Measurements from ENCODE around the gene ATMIN.

ATMIN gene

DNA sequence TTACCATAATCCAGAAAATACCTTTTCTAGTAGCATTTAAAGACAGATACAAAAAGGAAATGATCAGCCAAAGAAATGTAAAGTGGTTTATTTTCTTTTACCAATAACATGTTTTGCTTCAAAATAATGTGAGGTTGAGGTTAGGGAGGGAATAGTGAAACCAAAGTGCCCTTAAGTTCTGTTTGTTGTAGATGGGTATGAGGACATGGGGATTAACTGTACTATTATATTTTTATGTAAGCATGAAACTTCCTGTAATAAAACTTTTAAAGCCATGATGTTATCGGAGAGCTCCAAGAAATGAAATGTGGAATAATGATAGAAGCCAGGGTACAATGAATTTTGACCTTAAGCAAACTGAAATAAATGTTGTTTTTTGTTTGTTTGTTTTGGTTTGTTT lies 31.5 kb downstream of the ATMIN start:
- no peak for DNase-seq (ENCODE audit: low read depth)

DNA sequence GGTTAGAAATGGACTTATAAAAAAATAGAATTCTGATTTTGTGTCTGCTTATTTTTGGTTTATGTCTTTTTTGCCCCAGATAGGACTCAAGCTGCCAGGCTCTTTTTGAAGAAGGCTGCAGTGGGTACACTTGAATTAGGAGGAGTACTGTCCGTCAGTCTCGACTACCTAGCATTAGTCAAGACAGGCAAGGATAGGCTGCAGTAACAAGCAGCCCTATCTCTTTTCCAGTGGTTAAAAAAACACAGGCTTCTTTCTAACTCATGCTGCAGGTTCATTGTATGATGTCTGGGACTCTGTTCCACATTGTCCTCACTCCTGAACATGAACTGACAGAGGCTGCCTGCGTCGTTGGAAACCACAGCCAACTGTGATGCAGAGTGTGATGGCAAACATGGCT lies 33.4 kb downstream of the ATMIN start:
- DNase-seq (ENCODE audit: low read depth): no peak

DNA sequence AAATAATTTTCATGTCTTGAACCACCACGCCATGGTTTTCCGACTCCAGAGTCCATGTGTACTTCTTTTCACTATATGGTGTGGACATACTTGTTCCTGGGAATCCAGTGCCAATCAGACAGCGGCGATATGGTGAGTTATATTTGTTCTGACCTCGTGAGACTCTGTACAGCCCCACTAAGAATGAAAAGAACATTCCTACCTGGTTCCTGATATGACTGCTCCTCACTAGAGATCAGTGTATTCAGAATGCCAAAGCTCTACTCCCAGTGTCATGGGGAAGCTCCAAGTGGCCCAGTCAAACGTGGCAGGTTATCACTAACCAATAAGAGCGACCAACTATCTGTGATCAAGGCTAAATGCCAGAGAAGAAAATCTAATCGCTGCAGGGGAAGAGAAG lies 35.3 kb downstream of the ATMIN start:
- no peak for DNase-seq (ENCODE audit: low read depth)

DNA sequence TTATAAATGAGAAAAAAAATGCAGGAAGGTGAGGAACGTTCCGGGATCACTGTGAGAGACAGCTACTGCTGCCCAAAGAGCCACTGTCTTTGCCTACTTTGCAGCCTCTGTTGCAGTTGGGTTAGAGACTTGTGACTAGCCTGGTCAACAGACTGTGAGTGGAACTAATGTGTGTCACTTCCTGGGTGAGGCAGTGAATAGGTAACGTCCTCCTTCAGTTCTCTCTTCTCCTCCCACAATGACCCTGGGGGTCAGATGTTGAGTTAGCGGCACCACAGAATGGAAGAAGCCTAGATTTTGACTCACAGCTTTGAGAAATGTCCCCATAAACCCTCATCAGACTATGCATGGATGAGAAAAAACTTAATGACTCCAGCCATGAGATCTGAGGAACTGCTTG lies 36.2 kb downstream of the ATMIN start:
- no peak for DNase-seq (ENCODE audit: low read depth)

DNA sequence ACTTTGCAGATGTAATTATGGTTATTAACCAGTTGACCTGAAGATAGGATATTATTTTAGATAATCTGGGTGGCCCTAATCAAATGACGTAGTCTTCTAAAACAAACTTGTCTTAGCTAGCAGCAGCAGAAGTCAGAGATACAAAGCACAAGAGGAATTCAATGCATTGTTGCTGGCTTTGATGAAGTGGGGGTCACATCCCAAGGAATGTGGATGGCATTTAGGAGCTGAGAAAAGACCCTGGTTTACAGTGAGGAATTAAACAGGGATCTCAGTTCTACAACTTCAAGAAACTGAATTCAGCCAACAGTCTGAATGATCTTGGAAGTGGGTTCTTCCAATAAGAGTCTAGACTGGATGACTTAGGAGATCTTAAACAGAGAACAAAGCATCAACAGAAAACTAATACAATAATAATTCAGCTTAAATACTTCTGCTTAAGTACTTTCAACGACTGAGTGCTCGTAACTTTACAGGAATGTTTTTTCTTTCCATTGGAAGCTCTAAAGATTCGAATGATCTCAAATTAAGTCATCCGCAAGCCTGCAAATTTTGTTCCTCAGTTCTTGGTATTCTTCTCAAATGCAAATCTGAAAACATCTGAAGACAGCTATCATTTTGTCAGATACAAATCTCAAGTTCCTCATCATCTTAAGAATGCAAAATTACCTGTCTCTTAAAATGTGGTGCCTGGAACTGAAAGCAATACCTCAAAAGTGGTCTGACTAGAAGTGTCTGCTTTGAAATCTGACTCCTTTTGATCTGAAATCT lies 38.1 kb downstream of the ATMIN start:
- no peak for DNase-seq (ENCODE audit: low read depth)

DNA sequence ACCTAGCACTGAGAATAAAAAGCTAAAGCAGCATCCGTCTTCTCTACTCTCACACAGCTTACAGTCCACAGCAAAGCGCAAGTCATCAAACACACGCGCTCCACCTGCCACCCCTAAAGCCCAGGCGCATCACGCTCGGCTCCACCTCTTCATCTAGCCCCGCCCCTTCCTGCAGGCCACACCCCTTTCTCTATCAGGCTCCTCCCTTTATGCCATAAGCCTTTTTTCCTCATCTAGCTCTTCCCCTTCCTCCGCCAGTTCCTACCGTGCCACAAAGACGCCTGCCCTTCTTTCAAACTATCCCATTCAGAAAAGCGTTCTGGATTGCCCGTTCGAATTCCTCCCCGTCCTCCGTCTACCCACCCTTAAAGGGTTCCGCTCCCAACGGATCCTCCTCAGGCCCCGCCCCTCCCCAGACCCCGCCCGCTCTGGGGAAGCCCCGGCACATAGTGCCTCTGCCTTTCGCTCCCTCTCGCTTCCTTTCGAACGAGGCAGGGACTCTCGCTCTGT lies 41.0 kb downstream of the ATMIN start:
- DNase-seq (ENCODE audit: low read depth): peak; percentile 73

DNA sequence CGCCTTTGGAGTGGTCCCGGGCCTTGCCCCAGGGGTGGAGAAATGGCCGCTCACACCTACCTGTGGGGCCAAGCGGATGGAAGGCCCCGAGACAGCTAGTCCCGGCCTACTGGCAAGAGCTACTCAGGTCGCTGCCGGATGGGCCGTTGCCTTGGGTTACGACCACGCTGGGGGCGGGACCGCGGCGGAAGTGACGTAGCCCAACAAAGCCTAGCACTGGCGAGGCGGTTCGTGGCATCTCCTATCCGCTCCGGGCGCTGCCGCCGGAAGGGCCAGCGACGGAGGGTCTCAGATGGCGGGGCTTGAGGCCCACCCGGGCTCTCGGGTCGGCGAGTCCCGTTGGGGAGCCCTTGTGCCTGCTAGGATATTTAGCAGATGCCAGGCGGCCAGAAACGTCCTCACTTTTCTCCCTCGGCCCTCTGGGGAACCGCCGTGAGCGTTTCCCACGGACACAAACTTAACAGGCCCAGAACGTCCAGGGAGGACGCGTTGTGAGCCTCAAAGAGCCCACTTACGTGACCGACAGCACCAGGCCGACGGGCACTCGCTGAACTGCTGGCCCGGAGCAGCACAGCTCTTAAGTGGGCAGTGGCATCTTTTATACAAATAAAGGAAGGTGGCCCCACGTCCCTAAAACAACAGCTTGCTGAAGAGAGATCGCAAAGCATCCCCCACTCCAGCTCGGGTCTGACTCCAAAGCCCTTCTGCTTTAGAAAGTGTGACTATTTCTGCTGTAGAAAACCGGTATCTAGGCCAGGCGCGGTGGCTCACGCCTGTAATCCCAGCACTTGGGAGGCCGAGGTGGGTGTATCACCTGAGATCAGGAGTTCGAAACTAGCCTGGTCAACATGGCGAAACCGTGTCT lies 41.7 kb downstream of the ATMIN start, which contains the start of gene C16orf46:
TSS of gene C16orf46 (minus strand) at position 163 of the 865 bp plus-strand sequence. CDS start 13,283 bp downstream, outside the sequence.
- DNase-seq (ENCODE audit: low read depth): peak; percentile 79

DNA sequence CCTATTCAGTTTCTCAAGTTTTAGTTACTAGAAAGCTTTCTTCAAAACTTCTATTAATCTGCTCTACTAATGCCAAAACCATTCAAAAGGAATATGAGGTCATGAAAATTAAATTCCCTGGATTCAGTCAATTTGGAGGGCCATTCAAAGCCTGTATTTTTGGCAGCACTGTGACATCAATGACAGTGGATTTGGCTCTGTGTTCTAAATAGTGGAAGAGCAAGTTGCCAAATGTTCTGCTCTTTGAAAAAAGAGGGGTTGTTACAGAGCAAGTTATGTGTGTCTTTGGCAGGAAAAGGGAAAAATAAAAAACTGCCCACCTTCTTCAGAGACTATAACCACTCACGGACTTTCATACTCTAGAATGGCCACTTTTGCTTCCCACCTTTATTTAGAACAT lies 44.6 kb downstream of the ATMIN start:
- no peak for DNase-seq (ENCODE audit: low read depth)

DNA sequence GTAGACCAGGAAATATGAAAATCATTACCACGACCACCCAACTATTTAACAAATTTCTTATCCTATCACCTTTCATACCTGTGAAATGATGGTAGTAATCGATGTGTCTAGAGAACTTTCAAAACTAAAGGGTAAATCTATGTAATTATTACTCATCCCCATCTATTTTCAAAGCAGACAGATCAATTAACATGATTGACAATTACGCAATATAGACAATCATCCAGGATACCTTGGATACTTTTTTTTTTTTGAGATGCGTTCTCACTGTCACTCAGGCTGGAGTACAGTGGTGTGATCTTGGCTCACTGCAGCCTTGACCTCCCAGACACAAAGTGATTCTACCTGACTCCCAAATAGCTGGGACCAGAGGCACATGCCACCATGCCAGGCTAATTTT lies 45.4 kb downstream of the ATMIN start:
- no peak for DNase-seq (ENCODE audit: low read depth)

DNA sequence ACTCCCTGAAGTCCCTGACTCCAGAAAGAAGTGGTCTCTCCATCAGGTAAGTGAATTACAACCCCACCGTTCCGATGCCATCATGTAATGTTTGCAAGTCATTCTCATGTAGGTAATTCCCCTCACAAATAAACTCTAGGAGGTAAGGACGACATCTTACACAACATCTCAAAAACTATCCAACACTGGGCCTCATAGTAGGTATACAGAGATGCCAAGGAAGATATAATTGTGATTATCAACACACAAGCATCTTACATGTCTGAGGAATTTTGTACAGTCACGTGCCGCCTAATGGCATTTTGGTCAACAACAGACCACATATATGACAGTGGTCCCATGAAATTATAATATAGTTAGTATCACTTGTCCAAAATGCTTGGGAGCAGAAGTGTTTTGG lies 53.2 kb downstream of the ATMIN start:
- DNase-seq (ENCODE audit: low read depth): no peak

DNA sequence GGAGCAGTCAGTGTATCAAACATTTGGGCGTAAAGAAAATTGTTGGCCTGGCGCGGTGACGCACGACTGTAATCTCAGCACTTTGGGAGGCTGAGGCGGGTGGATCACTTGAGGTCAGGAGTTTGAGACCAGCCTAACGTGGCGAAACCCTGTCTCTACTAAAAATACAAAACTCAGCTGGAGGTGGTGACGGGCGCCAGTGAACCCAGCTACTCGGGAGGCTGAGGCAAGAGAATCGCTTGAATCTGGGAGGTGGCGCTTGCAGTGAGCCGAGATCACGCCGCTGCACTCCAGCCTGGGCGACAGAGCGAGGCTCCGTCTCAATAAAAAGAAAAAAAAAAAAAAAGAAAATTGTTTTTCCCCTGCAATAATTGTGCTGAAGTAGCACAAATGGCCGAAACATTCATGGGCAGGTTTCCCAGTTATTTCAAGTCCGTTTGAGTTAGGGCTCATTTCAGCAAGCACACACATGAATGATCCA lies 59.2 kb downstream of the ATMIN start:
- no peak for DNase-seq (ENCODE audit: low read depth)

DNA sequence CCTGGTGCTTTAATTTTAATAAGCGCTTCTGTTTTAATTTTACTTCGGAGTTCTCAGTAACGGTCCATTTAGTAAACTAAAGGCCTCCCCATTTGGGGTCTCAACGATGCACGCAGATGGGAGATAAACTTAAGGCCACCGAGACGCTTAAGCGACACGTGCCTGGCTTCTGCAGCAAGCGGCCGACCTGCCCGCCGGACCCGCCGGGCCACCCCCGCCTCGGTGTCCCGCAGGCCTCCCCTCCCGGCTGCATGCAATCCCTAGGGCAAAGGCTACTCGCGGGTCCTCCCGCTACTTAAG lies 60.0 kb downstream of the ATMIN start:
- no peak for DNase-seq (ENCODE audit: low read depth)

DNA sequence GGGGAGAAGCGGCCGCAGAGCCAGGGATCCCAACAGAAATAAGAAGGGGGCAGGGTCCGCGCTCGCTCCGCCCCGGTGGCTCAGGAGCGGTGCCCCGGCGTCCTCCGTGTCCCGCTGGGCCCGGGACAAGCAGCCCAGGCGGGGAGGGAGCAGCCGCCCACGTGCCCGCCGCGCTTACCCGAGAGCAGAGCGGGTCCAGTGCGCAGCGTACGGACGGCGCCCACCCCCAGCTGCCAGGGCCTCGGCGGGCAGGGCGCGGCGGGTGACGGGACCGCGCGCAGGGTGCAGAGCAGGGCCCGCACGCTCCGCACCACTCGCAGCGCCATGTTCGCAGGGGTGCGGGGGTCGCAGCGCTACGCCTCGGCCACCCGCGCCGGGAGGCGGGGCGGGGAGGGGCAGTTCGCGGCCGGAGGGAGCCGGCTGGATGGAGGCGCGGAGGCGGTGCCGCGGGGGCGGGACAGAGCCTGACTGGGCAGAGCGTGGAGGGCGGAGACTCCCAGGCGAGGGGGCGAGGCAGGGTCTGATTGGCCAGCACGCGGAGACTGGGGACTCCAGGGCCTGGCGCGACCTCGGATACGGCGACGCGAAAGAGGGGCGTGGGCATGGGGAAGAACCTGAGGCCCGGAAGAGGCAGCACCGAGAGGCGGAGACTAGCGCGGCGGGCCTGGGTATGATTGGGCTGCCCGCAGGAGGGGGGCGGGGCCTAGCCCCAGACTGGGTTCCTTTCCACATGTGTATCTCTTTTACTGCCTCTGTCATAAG lies 60.5 kb downstream of the ATMIN start, which contains the start of gene GCSH:
TSS of gene GCSH (minus strand) at position 443 of the 762 bp plus-strand sequence. CDS start at position 326, 117 bp downstream.
- DNase-seq (ENCODE audit: low read depth): peak; percentile 95

DNA sequence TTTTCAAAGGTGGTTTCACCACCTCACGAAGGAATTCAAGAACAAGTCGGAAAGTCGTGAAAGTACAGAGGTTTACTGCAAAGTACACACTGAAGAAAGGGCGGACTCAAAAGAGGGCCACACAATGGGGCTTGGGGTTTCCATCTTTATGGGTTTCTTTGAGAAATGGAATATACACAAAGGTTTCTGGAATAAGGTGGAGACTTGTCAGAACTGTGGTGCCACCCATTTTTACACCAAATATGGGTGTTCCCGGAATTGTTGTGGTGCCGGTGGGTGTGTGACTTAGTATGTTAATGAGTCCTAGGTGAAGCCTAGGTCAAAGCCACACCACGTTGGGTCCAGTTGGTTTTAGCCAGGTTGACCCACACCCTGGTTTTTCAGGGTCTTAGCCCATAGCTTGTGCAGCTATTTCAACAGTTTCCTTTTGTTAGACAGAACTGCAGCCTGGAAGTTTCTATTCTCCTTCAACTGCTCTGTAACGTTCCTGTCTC lies 61.1 kb downstream of the ATMIN start:
- DNase-seq (ENCODE audit: low read depth): no peak
